Mesothelial cell of epicardium (in vitro differentiated cells): ENCODE results near the gene USP20. TPM values are rescaled to one million over a fixed set of nuclear protein-coding genes. Genes with fewer than 3 reads are reported as not detected.

Experiments
- DNase-seq, 2 experiments: peaks; one replicate each; pipeline ENCODE4 v3.0.0; 2021; ENCODE audit warnings: low spot score in 2 of 2; ENCODE audit not compliant: unreplicated experiment in 2 of 2
- H3K27ac Mint-ChIP-seq: 2 replicates; pipeline ENCODE4 v1.8.0; 2021; ENCODE audit warnings: mixed read lengths
- H3K27me3 Mint-ChIP-seq: 2 replicates; pipeline ENCODE4 v1.8.0; 2021; ENCODE audit warnings: low read depth, mixed read lengths
- H3K36me3 Mint-ChIP-seq: 2 replicates; pipeline ENCODE4 v1.8.0; 2021; ENCODE audit warnings: mixed read lengths
- H3K4me1 Mint-ChIP-seq: 2 replicates; pipeline ENCODE4 v1.8.0; 2021; ENCODE audit warnings: mixed read lengths
- H3K4me3 Mint-ChIP-seq: 2 replicates; pipeline ENCODE4 v1.8.0; 2021; ENCODE audit warnings: mild to moderate bottlenecking, moderate library complexity, mixed read lengths
- H3K9me3 Mint-ChIP-seq: 2 replicates; pipeline ENCODE4 v1.8.0; 2021; ENCODE audit warnings: mixed read lengths
- total RNA-seq: library from RNA; stranded (reverse); gene quantifications from 3 replicates; pipeline ENCODE4 v1.2.1, GENCODE V29; 2021
- TF ChIP-seq, protein P1 (sequence below): fragments of 200-600 bp; sonication (generic); IDR thresholded peaks from one replicate; pipeline ENCODE4 v1.5.0; 2021; ENCODE audit warnings: antibody characterized with exemption; ENCODE audit not compliant: unreplicated experiment

The USP20 gene
- total RNA-seq, 1 donor from 2014 or later: 47.7 TPM

GRCh38 chr9:129839324-129840023 is 4.2 kb downstream of the USP20 start:
- H3K4me1 Mint-ChIP-seq: peaks cover 28% of the 10 kb centered on the region
- TF ChIP-seq, protein P1, sequence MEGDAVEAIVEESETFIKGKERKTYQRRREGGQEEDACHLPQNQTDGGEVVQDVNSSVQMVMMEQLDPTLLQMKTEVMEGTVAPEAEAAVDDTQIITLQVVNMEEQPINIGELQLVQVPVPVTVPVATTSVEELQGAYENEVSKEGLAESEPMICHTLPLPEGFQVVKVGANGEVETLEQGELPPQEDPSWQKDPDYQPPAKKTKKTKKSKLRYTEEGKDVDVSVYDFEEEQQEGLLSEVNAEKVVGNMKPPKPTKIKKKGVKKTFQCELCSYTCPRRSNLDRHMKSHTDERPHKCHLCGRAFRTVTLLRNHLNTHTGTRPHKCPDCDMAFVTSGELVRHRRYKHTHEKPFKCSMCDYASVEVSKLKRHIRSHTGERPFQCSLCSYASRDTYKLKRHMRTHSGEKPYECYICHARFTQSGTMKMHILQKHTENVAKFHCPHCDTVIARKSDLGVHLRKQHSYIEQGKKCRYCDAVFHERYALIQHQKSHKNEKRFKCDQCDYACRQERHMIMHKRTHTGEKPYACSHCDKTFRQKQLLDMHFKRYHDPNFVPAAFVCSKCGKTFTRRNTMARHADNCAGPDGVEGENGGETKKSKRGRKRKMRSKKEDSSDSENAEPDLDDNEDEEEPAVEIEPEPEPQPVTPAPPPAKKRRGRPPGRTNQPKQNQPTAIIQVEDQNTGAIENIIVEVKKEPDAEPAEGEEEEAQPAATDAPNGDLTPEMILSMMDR: no peak
- H3K4me3 Mint-ChIP-seq: no peak overlapping the region
- DNase-seq: no peak
- no peak overlapping the region for H3K27ac Mint-ChIP-seq
- H3K27me3 Mint-ChIP-seq: no peaks in the 10 kb centered on the region
- peaks cover 7% of the 10 kb centered on the region for H3K36me3 Mint-ChIP-seq
- H3K9me3 Mint-ChIP-seq: no peaks in the 10 kb centered on the region

GRCh38 chr9:129840034-129840433 is 4.8 kb downstream of the USP20 start:
- DNase-seq: no peak
- Mint-ChIP-seq H3K36me3 (peaks cover 7% of the 10 kb centered on the region), H3K4me3 (no peak overlapping the region), H3K9me3 (no peaks in the 10 kb centered on the region), H3K27ac (no peak overlapping the region), H3K27me3 (no peaks in the 10 kb centered on the region), H3K4me1 (peaks cover 22% of the 10 kb centered on the region)
- TF ChIP-seq, protein P1: no peak

- H3K27me3 Mint-ChIP-seq: no peaks in the 10 kb centered on the region
- H3K27ac Mint-ChIP-seq: no peak overlapping the region
- H3K9me3 Mint-ChIP-seq: no peaks in the 10 kb centered on the region
- TF ChIP-seq, protein P1: no peak
- peaks cover 18% of the 10 kb centered on the region for H3K4me1 Mint-ChIP-seq
- H3K4me3 Mint-ChIP-seq: no peak overlapping the region
- H3K36me3 Mint-ChIP-seq: peaks cover 7% of the 10 kb centered on the region
- DNase-seq: no peak
These were observed 5.8 kb downstream of the USP20 start for GRCh38 chr9:129841071-129841470.

DNA sequence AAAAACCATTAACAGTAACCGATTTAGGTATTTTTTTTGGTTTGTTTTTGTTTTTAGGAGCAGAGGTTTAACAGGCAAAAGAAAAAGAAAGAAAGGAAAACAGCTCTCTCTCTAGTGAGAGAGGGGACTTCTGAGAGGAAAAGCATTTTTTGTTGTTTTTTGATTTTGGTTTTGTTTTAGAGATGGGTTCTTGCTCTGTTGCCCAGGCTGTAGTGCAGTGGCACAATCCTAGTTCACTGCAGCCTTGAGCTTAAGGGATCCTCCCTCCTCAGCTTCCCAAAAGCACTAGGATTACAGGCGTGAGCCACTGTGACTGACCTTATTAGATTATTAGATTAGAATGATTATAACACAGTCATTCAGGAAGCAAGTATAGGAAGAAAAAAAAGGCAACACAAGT is 10.1 kb downstream of the USP20 start:
- DNase-seq: no peak
- TF ChIP-seq, protein P1: no peak
- H3K27ac Mint-ChIP-seq: peak overlapping the region; percentile 78
- H3K36me3 Mint-ChIP-seq: peaks cover 5% of the 10 kb centered on the region
- no peaks in the 10 kb centered on the region for H3K9me3 Mint-ChIP-seq
- H3K4me1 Mint-ChIP-seq: peaks cover 9% of the 10 kb centered on the region
- H3K4me3 Mint-ChIP-seq: no peak overlapping the region
- no peaks in the 10 kb centered on the region for H3K27me3 Mint-ChIP-seq

DNA sequence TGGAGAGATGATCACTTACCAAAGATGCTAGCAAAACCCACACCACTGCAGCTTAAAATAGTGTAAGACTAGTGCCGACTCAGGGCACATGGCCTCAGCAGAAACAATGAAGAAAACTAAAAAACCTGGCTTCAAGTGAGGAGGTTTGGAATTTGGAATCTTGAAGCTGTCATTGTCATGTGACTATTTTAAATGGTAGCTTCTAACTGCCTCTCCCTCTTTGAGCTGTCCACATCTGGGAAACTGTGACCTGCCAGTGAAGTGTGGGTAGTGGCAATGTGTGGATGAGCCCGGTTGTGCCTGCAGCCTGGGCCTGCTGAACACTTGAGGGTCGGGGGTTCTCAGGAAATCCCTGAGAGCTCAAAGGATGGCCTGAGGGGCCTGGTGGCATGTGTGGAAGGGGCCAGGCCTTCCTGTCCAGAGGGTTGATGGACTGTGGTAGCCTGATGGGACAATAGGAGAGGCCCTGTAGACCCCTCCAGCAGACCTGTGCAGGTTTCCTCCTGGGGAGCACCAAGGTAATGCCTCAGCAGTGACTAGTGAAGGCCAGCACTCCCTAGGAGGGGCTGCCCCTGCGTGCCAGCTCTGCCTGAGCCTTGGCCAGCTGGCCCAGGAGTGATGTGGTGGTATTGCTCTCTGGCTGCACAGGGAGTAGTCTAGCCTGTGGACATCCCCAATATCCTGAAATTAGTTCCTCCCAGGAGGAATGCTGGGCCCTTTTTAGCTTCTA is 13.6 kb downstream of the USP20 start:
- TF ChIP-seq, protein P1: no peak

More for the DNA sequence above, 13.6 kb downstream of the USP20 start:
- H3K27ac Mint-ChIP-seq: no peak overlapping the region
- H3K4me3 Mint-ChIP-seq: no peak overlapping the region
- H3K9me3 Mint-ChIP-seq: no peaks in the 10 kb centered on the region
- H3K27me3 Mint-ChIP-seq: no peaks in the 10 kb centered on the region
- H3K36me3 Mint-ChIP-seq: peaks cover 10% of the 10 kb centered on the region
- peaks cover 30% of the 10 kb centered on the region for H3K4me1 Mint-ChIP-seq
- no peak for DNase-seq
